CD4-positive, alpha-beta T cell treated with Interleukin-6 for 4 hours (primary cell): ENCODE measurements around the gene TMEM151B.
A peak's percentile ranks its signal among the peaks of the same experiment; 100 is the strongest.

Experiments
- DNase-seq: peaks from one replicate; pipeline ENCODE4 v3.0.0-alpha.2; 2020; ENCODE audit warnings: mixed read lengths

TMEM151B gene

GRCh38 chr6:44233567-44234100 is 36.6 kb upstream of the TMEM151B start:
- no peak for DNase-seq

- no peak for DNase-seq
Observed at GRCh38 chr6:44234101-44235025, 35.9 kb upstream of the TMEM151B start.

GRCh38 chr6:44235269-44235668 is 35.0 kb upstream of the TMEM151B start:
- DNase-seq = no peak

- no peak for DNase-seq
Observed at GRCh38 chr6:44235891-44236516, 34.2 kb upstream of the TMEM151B start.

GRCh38 chr6:44237021-44237812 is 33.0 kb upstream of the TMEM151B start:
- DNase-seq = peak; percentile 86

GRCh38 chr6:44237813-44238433 is 32.3 kb upstream of the TMEM151B start:
- peak; percentile 84 for DNase-seq

GRCh38 chr6:44238687-44239350 is 31.4 kb upstream of the TMEM151B start:
- no peak for DNase-seq

GRCh38 chr6:44243345-44243744 is 26.9 kb upstream of the TMEM151B start:
- no peak for DNase-seq

- no peak for DNase-seq
Observed at GRCh38 chr6:44245391-44245911, 24.8 kb upstream of the TMEM151B start.

GRCh38 chr6:44245912-44246662 is 24.2 kb upstream of the TMEM151B start:
- DNase-seq = peak; percentile 88

GRCh38 chr6:44246663-44247337 is 23.4 kb upstream of the TMEM151B start, which contains the start of gene HSP90AB1:
HSP90AB1 (plus strand) TSS chr6:44247101; CDS start chr6:44248630, 1,529 bp downstream.
- peak; percentile 96 for DNase-seq

- DNase-seq = peak; percentile 90
Observed at GRCh38 chr6:44247338-44248302, 22.6 kb upstream of the TMEM151B start.

GRCh38 chr6:44248579-44248978 is 21.7 kb upstream of the TMEM151B start:
- DNase-seq = no peak

GRCh38 chr6:44249082-44249748 is 21.0 kb upstream of the TMEM151B start:
- DNase-seq = no peak

- DNase-seq = no peak
Observed at GRCh38 chr6:44250067-44250717, 20.1 kb upstream of the TMEM151B start.

- DNase-seq = no peak
Observed at GRCh38 chr6:44250718-44251123, 19.5 kb upstream of the TMEM151B start.

GRCh38 chr6:44251576-44252524 is 18.4 kb upstream of the TMEM151B start:
- DNase-seq = no peak
